GM12864 (cell line): ENCODE data around the gene SHROOM2.
A peak's percentile ranks its signal among the peaks of the same experiment; 100 is the strongest.

ENCODE experiments used
- DNase-seq: peaks from one replicate; pipeline ENCODE4 v3.0.0-alpha.2; 2011; ENCODE audit warnings: low read depth
- H3K4me3 ChIP-seq: 2 replicates; pipeline ENCODE4 v1.5.1; 2011; ENCODE audit warnings: mild to moderate bottlenecking, low read depth, low read length, control low read depth
- CTCF ChIP-seq: IDR thresholded peaks from 2 replicates; pipeline ENCODE4 v1.5.1; 2011; ENCODE audit warnings: low read depth, mild to moderate bottlenecking, moderate library complexity, low read length, control low read depth, inconsistent platforms; ENCODE audit errors: missing control alignments

Gene SHROOM2

GRCh38 chrX:9992724-9993123 is 206.5 kb downstream of the SHROOM2 start:
- no peak overlapping the region for H3K4me3 ChIP-seq
- DNase-seq = no peak
- TF ChIP-seq CTCF = no peak

- DNase-seq = no peak
- H3K4me3 ChIP-seq = no peak overlapping the region
- peak; percentile 82 for TF ChIP-seq CTCF
Observed at GRCh38 chrX:9995855-9996339, 209.7 kb downstream of the SHROOM2 start.

DNA sequence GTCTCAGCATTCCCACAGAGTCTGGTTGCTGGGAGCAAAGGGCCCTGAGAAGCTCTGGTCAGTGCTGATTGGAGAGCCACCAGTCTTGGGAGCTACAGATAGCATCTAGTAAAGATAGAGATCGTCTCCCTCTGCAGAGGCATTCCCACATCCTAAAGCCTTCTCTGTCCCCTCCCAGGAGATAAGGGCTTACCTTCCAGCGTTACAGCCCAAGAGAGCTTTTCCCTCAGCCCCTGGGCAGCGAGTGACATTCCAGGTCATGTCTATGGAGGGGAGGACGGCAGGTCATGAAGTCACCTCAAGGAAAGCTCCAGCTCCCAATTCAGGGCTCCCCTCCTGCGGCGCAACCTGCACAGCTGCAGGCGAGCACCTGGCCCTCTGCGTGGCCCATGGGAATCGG is 210.8 kb downstream of the SHROOM2 start:
- no peak for TF ChIP-seq CTCF
- no peak for DNase-seq
- no peak overlapping the region for H3K4me3 ChIP-seq

GRCh38 chrX:9997524-9997923 is 211.3 kb downstream of the SHROOM2 start:
- DNase-seq = no peak
- TF ChIP-seq CTCF = no peak

More at GRCh38 chrX:9997524-9997923, 211.3 kb downstream of the SHROOM2 start:
- H3K4me3 ChIP-seq = no peak overlapping the region
